ENCODE results near the gene CDH20.

The CDH20 gene

GRCh38 chr18:61470031-61470674, 136.9 kb downstream of the CDH20 start:
- H3K4me3 ChIP-seq (ENCODE audit: low read depth, low read length) = no peak overlapping the region
- no peak for TF ChIP-seq POLR2A (IDR thresholded peaks at IDR 0.05; ENCODE audit: extremely low read depth, insufficient read length)
- no peak for TF ChIP-seq MYC (IDR thresholded peaks at IDR 0.05; ENCODE audit: low read depth, low read length)
- no peak for TF ChIP-seq CTCF (IDR thresholded peaks at IDR 0.05; ENCODE audit: low read depth, low read length)
- no peak for TF ChIP-seq MAX (IDR thresholded peaks at IDR 0.05; ENCODE audit: low read depth, low read length)
- no peak for DNase-seq (ENCODE audit: low read depth)

- TF ChIP-seq MAX (IDR thresholded peaks at IDR 0.05; ENCODE audit: low read depth, low read length) = no peak
- no peak for TF ChIP-seq POLR2A (IDR thresholded peaks at IDR 0.05; ENCODE audit: extremely low read depth, insufficient read length)
- no peak for TF ChIP-seq MYC (IDR thresholded peaks at IDR 0.05; ENCODE audit: low read depth, low read length)
- no peak for TF ChIP-seq CTCF (IDR thresholded peaks at IDR 0.05; ENCODE audit: low read depth, low read length)
These were observed 138.3 kb downstream of the CDH20 start for GRCh38 chr18:61471541-61471940.

GRCh38 chr18:61471942-61472341, 138.7 kb downstream of the CDH20 start:
- no peak for TF ChIP-seq MYC (IDR thresholded peaks at IDR 0.05; ENCODE audit: low read depth, low read length)
- TF ChIP-seq CTCF (IDR thresholded peaks at IDR 0.05; ENCODE audit: low read depth, low read length) = no peak
- TF ChIP-seq POLR2A (IDR thresholded peaks at IDR 0.05; ENCODE audit: extremely low read depth, insufficient read length) = no peak
- no peak for TF ChIP-seq MAX (IDR thresholded peaks at IDR 0.05; ENCODE audit: low read depth, low read length)
- no peak overlapping the region for H3K4me3 ChIP-seq (ENCODE audit: low read depth, low read length)
- no peak for DNase-seq (ENCODE audit: low read depth)

More at GRCh38 chr18:61471541-61471940, 138.3 kb downstream of the CDH20 start:
- no peak overlapping the region for H3K4me3 ChIP-seq (ENCODE audit: low read depth, low read length)
- DNase-seq (ENCODE audit: low read depth) = no peak

- no peak for DNase-seq (ENCODE audit: low read depth)
- no peak overlapping the region for H3K4me3 ChIP-seq (ENCODE audit: low read depth, low read length)
- TF ChIP-seq MYC (IDR thresholded peaks at IDR 0.05; ENCODE audit: low read depth, low read length) = no peak
- no peak for TF ChIP-seq CTCF (IDR thresholded peaks at IDR 0.05; ENCODE audit: low read depth, low read length)
- TF ChIP-seq POLR2A (IDR thresholded peaks at IDR 0.05; ENCODE audit: extremely low read depth, insufficient read length) = no peak
- no peak for TF ChIP-seq MAX (IDR thresholded peaks at IDR 0.05; ENCODE audit: low read depth, low read length)
These were observed 141.1 kb downstream of the CDH20 start for GRCh38 chr18:61474341-61474740.

- no peak for TF ChIP-seq MAX (IDR thresholded peaks at IDR 0.05; ENCODE audit: low read depth, low read length)
- TF ChIP-seq POLR2A (IDR thresholded peaks at IDR 0.05; ENCODE audit: extremely low read depth, insufficient read length) = no peak
- no peak for TF ChIP-seq MYC (IDR thresholded peaks at IDR 0.05; ENCODE audit: low read depth, low read length)
- TF ChIP-seq CTCF (IDR thresholded peaks at IDR 0.05; ENCODE audit: low read depth, low read length) = no peak
- no peak for DNase-seq (ENCODE audit: low read depth)
- no peak overlapping the region for H3K4me3 ChIP-seq (ENCODE audit: low read depth, low read length)
These were observed 141.7 kb downstream of the CDH20 start for GRCh38 chr18:61474918-61475317.
